OCI-LY1 (cell line): ENCODE data around the gene UBR3.

Experiments used
- H2AFZ ChIP-seq: fragments of 200-600 bp; sonication (generic), shearing (Covaris generic); 2 replicates; pipeline ENCODE4 v1.6.0; 2014; ENCODE audit warnings: antibody characterized with exemption, mild to moderate bottlenecking, low read length
- H3F3A ChIP-seq: fragments of 200-600 bp; sonication (generic), shearing (Covaris generic); 2 replicates; pipeline ENCODE4 v1.6.0; 2014; ENCODE audit warnings: mild to moderate bottlenecking, antibody characterized with exemption, low read length, moderate library complexity; ENCODE audit not compliant: insufficient read depth
- H3K27ac ChIP-seq: fragments of 200-600 bp; sonication (generic); 2 replicates; pipeline ENCODE4 v1.5.1; 2014; ENCODE audit warnings: low read length, mixed run types, mild to moderate bottlenecking, low read depth; ENCODE audit not compliant: poor library complexity, severe bottlenecking
- H3K27me3 ChIP-seq: fragments of 200-600 bp; sonication (generic); 2 replicates; pipeline ENCODE4 v1.6.0; 2014; ENCODE audit warnings: antibody characterized with exemption, mild to moderate bottlenecking, low read length, moderate library complexity; ENCODE audit not compliant: insufficient read depth
- H3K36me3 ChIP-seq: fragments of 200-600 bp; sonication (generic); 2 replicates; pipeline ENCODE4 v1.6.1; 2014; ENCODE audit warnings: mild to moderate bottlenecking, antibody characterized with exemption, low read length, moderate library complexity, mixed read lengths; ENCODE audit not compliant: insufficient read depth
- H3K4me1 ChIP-seq: fragments of 200-600 bp; sonication (generic); 2 replicates; pipeline ENCODE4 v1.5.1; 2014; ENCODE audit warnings: mild to moderate bottlenecking, low read length, moderate library complexity; ENCODE audit not compliant: insufficient read depth, severe bottlenecking
- H3K4me2 ChIP-seq: fragments of 200-600 bp; sonication (generic), shearing (Covaris generic); 2 replicates; pipeline ENCODE4 v1.6.1; 2014; ENCODE audit warnings: low read length
- H3K4me3 ChIP-seq: fragments of 200-600 bp; sonication (generic); 2 replicates; pipeline ENCODE4 v1.5.1; 2014; ENCODE audit warnings: low read length, low read depth, mild to moderate bottlenecking, mixed read lengths; ENCODE audit not compliant: poor library complexity, severe bottlenecking
- H3K79me2 ChIP-seq: fragments of 200-600 bp; shearing (Covaris generic); 2 replicates; pipeline ENCODE4 v1.6.1; 2016; ENCODE audit warnings: mixed run types, low read length, mixed read lengths; ENCODE audit not compliant: insufficient read depth
- H3K9ac ChIP-seq: fragments of 200-600 bp; sonication (generic), shearing (Covaris generic); 2 replicates; pipeline ENCODE4 v1.6.1; 2014; ENCODE audit warnings: mild to moderate bottlenecking, low read length, mixed read lengths
- H3K9me2 ChIP-seq: fragments of 200-600 bp; sonication (generic), shearing (Covaris generic); 2 replicates; pipeline ENCODE4 v1.6.1; 2014; ENCODE audit warnings: low read depth, mild to moderate bottlenecking, low read length, mixed read lengths
- H3K9me3 ChIP-seq: fragments of 200-600 bp; shearing (Covaris generic); 2 replicates; pipeline ENCODE4 v1.6.1; 2014; ENCODE audit warnings: low read length, mixed read lengths
- H4K20me1 ChIP-seq: fragments of 200-600 bp; sonication (generic), shearing (Covaris generic); 2 replicates; pipeline ENCODE4 v1.6.0; 2016; ENCODE audit warnings: mild to moderate bottlenecking, low read length; ENCODE audit not compliant: insufficient read depth
- CTCF ChIP-seq: fragments of 200-600 bp; sonication (generic), shearing (Covaris generic); IDR thresholded peaks from 2 replicates; pipeline ENCODE4 v1.5.1; 2017; ENCODE audit warnings: mild to moderate bottlenecking, antibody characterized with exemption, low read length, moderate library complexity, mixed read lengths
- EZH2 ChIP-seq: fragments of 200-600 bp; sonication (generic), shearing (Covaris generic); IDR thresholded peaks from 2 replicates; pipeline ENCODE4 v1.8.0; 2017; ENCODE audit warnings: borderline replicate concordance, mixed run types, mild to moderate bottlenecking, antibody characterized with exemption, low read length, moderate library complexity, mixed read lengths

UBR3 gene

GRCh38 chr2:169871994-169872393 is 44.7 kb downstream of the UBR3 start:
- H4K20me1 ChIP-seq = no peaks in the 10 kb centered on the region
- H3K9me2 ChIP-seq = no peaks in the 10 kb centered on the region
- H3K4me1 ChIP-seq = no peaks in the 10 kb centered on the region
- no peak overlapping the region for H3K4me3 ChIP-seq
- TF ChIP-seq EZH2 (no peak), CTCF (no peak)
- no peaks in the 10 kb centered on the region for H3K9me3 ChIP-seq
- peaks cover 4% of the 10 kb centered on the region; the same call in 1 of the 2 replicates for H3K36me3 ChIP-seq
- no peak overlapping the region for H3K4me2 ChIP-seq
- no peaks in the 10 kb centered on the region for H3F3A ChIP-seq
- no peak overlapping the region for H3K9ac ChIP-seq
- H3K79me2 ChIP-seq = 0 out of 2 replicates have a peak, but pooled peaks cover 7% of the 10 kb centered on the region
- no peaks in the 10 kb centered on the region for H3K27me3 ChIP-seq
- no peak overlapping the region for H3K27ac ChIP-seq
- H2AFZ ChIP-seq = no peak overlapping the region

GRCh38 chr2:169877398-169877797 is 50.1 kb downstream of the UBR3 start:
- no peaks in the 10 kb centered on the region for H3F3A ChIP-seq
- H3K4me2 ChIP-seq = no peak overlapping the region
- no peak overlapping the region for H3K9ac ChIP-seq
- H3K9me3 ChIP-seq = no peaks in the 10 kb centered on the region
- no peak overlapping the region for H3K27ac ChIP-seq
- H3K36me3 ChIP-seq = peaks cover 6% of the 10 kb centered on the region
- no peaks in the 10 kb centered on the region for H3K9me2 ChIP-seq
- H2AFZ ChIP-seq = no peak overlapping the region
- no peaks in the 10 kb centered on the region for H3K4me1 ChIP-seq
- H4K20me1 ChIP-seq = no peaks in the 10 kb centered on the region
- no peaks in the 10 kb centered on the region for H3K27me3 ChIP-seq
- no peak overlapping the region for H3K4me3 ChIP-seq
- peak; percentile 51 for TF ChIP-seq CTCF
- no peak for TF ChIP-seq EZH2
- no peaks in the 10 kb centered on the region for H3K79me2 ChIP-seq

GRCh38 chr2:169887120-169887519 is 59.9 kb downstream of the UBR3 start:
- Histone ChIP-seq H3K27ac (no peak overlapping the region), H3K9me3 (no peaks in the 10 kb centered on the region), H4K20me1 (no peaks in the 10 kb centered on the region), H3K4me3 (no peak overlapping the region), H3K9me2 (no peaks in the 10 kb centered on the region), H3K36me3 (peaks cover 6% of the 10 kb centered on the region), H3K9ac (no peak overlapping the region), H2AFZ (no peak overlapping the region), H3K4me1 (no peaks in the 10 kb centered on the region), H3F3A (no peaks in the 10 kb centered on the region), H3K4me2 (no peak overlapping the region), H3K27me3 (no peaks in the 10 kb centered on the region), H3K79me2 (no peaks in the 10 kb centered on the region)
- TF ChIP-seq CTCF = no peak
- TF ChIP-seq EZH2 = no peak
